Neural cell (in vitro differentiated cells): Measurements from ENCODE around the gene HIC1. TPM values are rescaled to one million over a fixed set of nuclear protein-coding genes. Genes with fewer than 3 reads are reported as not detected.

Experiments
- H2AFZ ChIP-seq: fragments of 200-600, 300-800 bp; sonication (generic), shearing (Covaris generic); 2 replicates; pipeline ENCODE4 v1.6.0; 2014; ENCODE audit warnings: low read depth, mild to moderate bottlenecking, antibody characterized with exemption, low read length, moderate library complexity
- H3F3A ChIP-seq: fragments of 200-600 bp; shearing (Covaris generic); 2 replicates; pipeline ENCODE4 v1.6.1; 2016; ENCODE audit warnings: mild to moderate bottlenecking, moderate library complexity, mixed read lengths, antibody characterized with exemption, low read length; ENCODE audit not compliant: insufficient read depth, poor library complexity, severe bottlenecking
- H3K27ac ChIP-seq: fragments of 200-600, 300-800 bp; sonication (generic), shearing (Covaris generic); 2 replicates; pipeline ENCODE4 v1.5.1; 2014; ENCODE audit warnings: mild to moderate bottlenecking, low read length, moderate library complexity
- H3K27me3 ChIP-seq: fragments of 300-800, 200-600 bp; sonication (generic), shearing (Covaris generic); 2 replicates; pipeline ENCODE4 v1.6.0; 2014; ENCODE audit warnings: mild to moderate bottlenecking, low read depth, low read length, moderate library complexity; ENCODE audit not compliant: insufficient read depth
- H3K36me3 ChIP-seq: fragments of 300-800, 200-600 bp; sonication (generic), shearing (Covaris generic); 2 replicates; pipeline ENCODE4 v1.5.1; 2014; ENCODE audit warnings: mild to moderate bottlenecking, antibody characterized with exemption, low read length, moderate library complexity; ENCODE audit not compliant: insufficient read depth
- H3K4me2 ChIP-seq: fragments of 300-800, 200-600 bp; sonication (generic), shearing (Covaris generic); 2 replicates; pipeline ENCODE4 v1.6.0; 2014; ENCODE audit warnings: mild to moderate bottlenecking, low read length
- H3K4me3 ChIP-seq: fragments of 300-800, 200-600 bp; sonication (generic), shearing (Covaris generic); 2 replicates; pipeline ENCODE4 v1.5.1; 2014; ENCODE audit warnings: mild to moderate bottlenecking, low read length, moderate library complexity
- H3K79me2 ChIP-seq: fragments of 200-600 bp; shearing (Covaris generic); replicated peaks from 2 replicates; pipeline ENCODE4 v1.6.0; 2014; ENCODE audit warnings: mild to moderate bottlenecking, low read length, moderate library complexity; ENCODE audit not compliant: insufficient read depth
- H3K9ac ChIP-seq: fragments of 300-800, 200-600 bp; sonication (generic), shearing (Covaris generic); 2 replicates; pipeline ENCODE4 v1.6.1; 2016; ENCODE audit warnings: mild to moderate bottlenecking, low read length, mixed read lengths
- H3K9me2 ChIP-seq: fragments of 200-600 bp; shearing (Covaris generic); 2 replicates; pipeline ENCODE4 v1.6.1; 2016; ENCODE audit warnings: mild to moderate bottlenecking, low read length, mixed read lengths; ENCODE audit not compliant: insufficient read depth
- H3K9me3 ChIP-seq: fragments of 200-600, 300-800 bp; sonication (generic), shearing (Covaris generic); 2 replicates; pipeline ENCODE4 v1.6.1; 2016; ENCODE audit warnings: mild to moderate bottlenecking, mixed run types, low read length, moderate library complexity, mixed read lengths
- H4K20me1 ChIP-seq: fragments of 200-600 bp; shearing (Covaris generic); 2 replicates; pipeline ENCODE4 v1.6.1; 2016; ENCODE audit warnings: mild to moderate bottlenecking, mixed run types; ENCODE audit not compliant: insufficient read depth
- CTCF ChIP-seq: fragments of 450-650 bp; IDR thresholded peaks from 2 replicates; pipeline ENCODE4 v1.5.1; 2014; ENCODE audit warnings: antibody characterized with exemption, mild to moderate bottlenecking, moderate library complexity; ENCODE audit not compliant: poor library complexity, severe bottlenecking
- EP300 ChIP-seq: fragments of 450-650 bp; conservative IDR thresholded peaks from 2 replicates; pipeline ENCODE4 v1.6.1; 2014; ENCODE audit warnings: antibody characterized with exemption, mild to moderate bottlenecking, moderate library complexity; ENCODE audit not compliant: poor library complexity, severe bottlenecking
- EZH2 ChIP-seq: fragments of 200-600, 300-800 bp; shearing (Covaris generic), sonication (generic); IDR thresholded peaks from 2 replicates; pipeline ENCODE4 v1.6.1; 2014; ENCODE audit warnings: antibody characterized with exemption, low read length, borderline replicate concordance, mild to moderate bottlenecking; ENCODE audit not compliant: insufficient read depth, poor library complexity, severe bottlenecking
- MXI1 ChIP-seq: fragments of 450-650 bp; conservative IDR thresholded peaks from 2 replicates; pipeline ENCODE4 v1.6.1; 2014; ENCODE audit warnings: antibody characterized with exemption, mild to moderate bottlenecking; ENCODE audit not compliant: poor library complexity, severe bottlenecking
- POLR2AphosphoS5 ChIP-seq: IDR thresholded peaks from 2 replicates; pipeline ENCODE4 v1.6.1; 2012
- RAD21 ChIP-seq: fragments of 450-650 bp; conservative IDR thresholded peaks from 2 replicates; pipeline ENCODE4 v1.6.1; 2014; ENCODE audit warnings: antibody characterized with exemption, mild to moderate bottlenecking, moderate library complexity
- REST ChIP-seq: IDR thresholded peaks from 2 replicates; pipeline ENCODE4 v1.6.1; 2012; ENCODE audit warnings: borderline replicate concordance
- SMC3 ChIP-seq: fragments of 450-650 bp; conservative IDR thresholded peaks from 2 replicates; pipeline ENCODE4 v1.6.1; 2014; ENCODE audit warnings: antibody characterized with exemption, mild to moderate bottlenecking, moderate library complexity; ENCODE audit not compliant: poor library complexity
- TAF1 ChIP-seq: IDR thresholded peaks from 2 replicates; pipeline ENCODE4 v1.6.1; 2012; ENCODE audit warnings: low read depth
- polyA plus RNA-seq: library from polyadenylated mRNA; depleted of rRNA; stranded (reverse); fragments of >200 nt; gene quantifications from 2 replicates; pipeline ENCODE4 v1.2.3, GENCODE V29; 2014

The HIC1 gene
- polyA plus RNA-seq, 1 donor from 2014 or later: 2.8 TPM

GRCh38 chr17:2042933-2043332 is 12.0 kb upstream of the HIC1 start:
- no peak overlapping the region for H2AFZ ChIP-seq
- H4K20me1 ChIP-seq: no peaks in the 10 kb centered on the region
- H3K9ac ChIP-seq: peak overlapping the region; percentile 79
- H3K27ac ChIP-seq: peak overlapping the region; percentile 84
- peaks cover 6% of the 10 kb centered on the region for H3F3A ChIP-seq
- H3K9me3 ChIP-seq: no peaks in the 10 kb centered on the region
- H3K4me2 ChIP-seq: peak overlapping the region; percentile 99
- no peaks in the 10 kb centered on the region for H3K36me3 ChIP-seq
- TF ChIP-seq TAF1 (no peak), POLR2AphosphoS5 (no peak)
- no peaks in the 10 kb centered on the region for H3K9me2 ChIP-seq
- no peaks in the 10 kb centered on the region for H3K79me2 ChIP-seq
- no peaks in the 10 kb centered on the region for H3K27me3 ChIP-seq
- H3K4me3 ChIP-seq: peak overlapping the region; percentile 84

GRCh38 chr17:2043785-2044184 is 11.1 kb upstream of the HIC1 start:
- Histone ChIP-seq H3K4me3 (no peak overlapping the region), H3K79me2 (peaks cover 3% of the 10 kb centered on the region), H3K9me2 (no peaks in the 10 kb centered on the region), H2AFZ (no peak overlapping the region), H3K9ac (no peak overlapping the region), H3K4me2 (no peak overlapping the region), H3K27ac (no peak overlapping the region), H3F3A (peaks cover 6% of the 10 kb centered on the region), H3K36me3 (no peaks in the 10 kb centered on the region), H3K9me3 (no peaks in the 10 kb centered on the region), H4K20me1 (no peaks in the 10 kb centered on the region), H3K27me3 (no peaks in the 10 kb centered on the region)
- TF ChIP-seq POLR2AphosphoS5 (no peak), REST (no peak), EZH2 (no peak), SMC3 (no peak), TAF1 (no peak), CTCF (no peak)

- Histone ChIP-seq H3K9ac (no peak overlapping the region), H3F3A (peaks cover 6% of the 10 kb centered on the region), H3K4me3 (no peak overlapping the region), H3K9me3 (no peaks in the 10 kb centered on the region), H3K9me2 (no peaks in the 10 kb centered on the region), H3K79me2 (peaks cover 3% of the 10 kb centered on the region), H2AFZ (no peak overlapping the region), H3K27me3 (no peaks in the 10 kb centered on the region), H3K4me2 (no peak overlapping the region), H3K36me3 (no peaks in the 10 kb centered on the region), H3K27ac (no peak overlapping the region), H4K20me1 (no peaks in the 10 kb centered on the region)
- no peak for TF ChIP-seq EZH2
- TF ChIP-seq RAD21: no peak
- no peak for TF ChIP-seq TAF1
- TF ChIP-seq REST: no peak
- no peak for TF ChIP-seq SMC3
- TF ChIP-seq EP300: no peak
- TF ChIP-seq CTCF: no peak
- no peak for TF ChIP-seq POLR2AphosphoS5
- TF ChIP-seq MXI1: no peak
Measured at GRCh38 chr17:2044263-2044894, 10.5 kb upstream of the HIC1 start.
